IPS DF 6.9 (cell line): ENCODE data around the gene ARHGAP26.
"Not testable (repeated sequence)": the region's sequence is repeated elsewhere in the genome, so short reads cannot be mapped to it uniquely, and the experiment has no call there.

Experiments used
- DNase-seq: peaks from one replicate; pipeline ENCODE4 v3.0.0-alpha.2; 2013; ENCODE audit warnings: low read depth, low spot score
- H3K27ac ChIP-seq: one replicate; pipeline ENCODE4 v1.5.1; 2013; ENCODE audit warnings: low read length, control low read depth
- H3K27me3 ChIP-seq: 2 replicates; pipeline ENCODE4 v1.6.1; 2013; ENCODE audit warnings: mild to moderate bottlenecking, low read length; ENCODE audit not compliant: control insufficient read depth, insufficient read depth
- H3K36me3 ChIP-seq: 2 replicates; pipeline ENCODE4 v1.6.1; 2013; ENCODE audit warnings: low read length; ENCODE audit not compliant: control insufficient read depth, insufficient read depth
- H3K4me1 ChIP-seq: 2 replicates; pipeline ENCODE4 v1.6.1; 2013; ENCODE audit warnings: low read length; ENCODE audit not compliant: control insufficient read depth, insufficient read depth
- H3K4me3 ChIP-seq: 2 replicates; pipeline ENCODE4 v1.5.1; 2013; ENCODE audit warnings: mild to moderate bottlenecking, low read length
- H3K9me3 ChIP-seq: 2 replicates; pipeline ENCODE4 v1.6.1; 2013; ENCODE audit warnings: low read length, inconsistent platforms; ENCODE audit not compliant: control insufficient read depth, insufficient read depth
- WGBS: extraction: QIAGEN DNeasy Blood & Tissue Kit; methylation state at CpG from one replicate; pipeline ENCODE4 v1.1.7; 2013; ENCODE audit warnings: mixed read lengths, missing lambda C conversion rate; ENCODE audit not compliant: insufficient read length, insufficient coverage; 5-methylcytosine and 5-hydroxymethylcytosine counted together

ARHGAP26 gene

GRCh38 chr5:143201589-143201988, 431.4 kb downstream of the ARHGAP26 start:
- H3K4me3 ChIP-seq: no peak overlapping the region
- H3K27me3 ChIP-seq: no peaks in the 10 kb centered on the region
- no peaks in the 10 kb centered on the region for H3K36me3 ChIP-seq
- DNase-seq: no peak
- H3K27ac ChIP-seq: no peak overlapping the region
- no peaks in the 10 kb centered on the region for H3K4me1 ChIP-seq
- H3K9me3 ChIP-seq: no peaks in the 10 kb centered on the region
- no CpG with 5 or more reads among the region's 3 CpGs for WGBS

GRCh38 chr5:143203301-143203956, 433.3 kb downstream of the ARHGAP26 start:
- not testable (repeated sequence) for DNase-seq, H3K9me3 ChIP-seq
- no CpG with 5 or more reads among the region's 4 CpGs for WGBS

GRCh38 chr5:143204474-143205246, 434.5 kb downstream of the ARHGAP26 start:
- no peaks in the 10 kb centered on the region for H3K9me3 ChIP-seq
- H3K4me1 ChIP-seq: no peaks in the 10 kb centered on the region
- DNase-seq: no peak
- no peak overlapping the region for H3K4me3 ChIP-seq
- WGBS: no CpG with 5 or more reads among the region's 7 CpGs
- H3K27me3 ChIP-seq: no peaks in the 10 kb centered on the region
- H3K36me3 ChIP-seq: no peaks in the 10 kb centered on the region
- no peak overlapping the region for H3K27ac ChIP-seq

More at GRCh38 chr5:143203301-143203956, 433.3 kb downstream of the ARHGAP26 start:
- not testable (repeated sequence) for H3K4me3 ChIP-seq, H3K27me3 ChIP-seq, H3K36me3 ChIP-seq, H3K27ac ChIP-seq, H3K4me1 ChIP-seq

- Histone ChIP-seq H3K36me3 (no peaks in the 10 kb centered on the region), H3K4me3 (no peak overlapping the region), H3K27ac (no peak overlapping the region), H3K27me3 (no peaks in the 10 kb centered on the region), H3K4me1 (no peaks in the 10 kb centered on the region), H3K9me3 (no peaks in the 10 kb centered on the region)
- no peak for DNase-seq
- no CpG with 5 or more reads among the region's 3 CpGs for WGBS
These were observed 435.2 kb downstream of the ARHGAP26 start for GRCh38 chr5:143205386-143205785.

GRCh38 chr5:143205883-143206195, 435.7 kb downstream of the ARHGAP26 start:
- Histone ChIP-seq H3K27me3 (no peaks in the 10 kb centered on the region), H3K4me1 (no peaks in the 10 kb centered on the region), H3K27ac (no peak overlapping the region), H3K9me3 (no peaks in the 10 kb centered on the region), H3K36me3 (no peaks in the 10 kb centered on the region), H3K4me3 (no peak overlapping the region)
- WGBS: no CpG with 5 or more reads among the region's 3 CpGs
- DNase-seq: no peak

- Histone ChIP-seq H3K36me3 (no peaks in the 10 kb centered on the region), H3K4me3 (no peak overlapping the region), H3K27me3 (no peaks in the 10 kb centered on the region), H3K9me3 (no peaks in the 10 kb centered on the region), H3K4me1 (no peaks in the 10 kb centered on the region), H3K27ac (no peak overlapping the region)
- no CpG with 5 or more reads among the region's 19 CpGs for WGBS
- no peak for DNase-seq
These were observed 436.2 kb downstream of the ARHGAP26 start for GRCh38 chr5:143206196-143207053.

- Histone ChIP-seq H3K36me3 (no peaks in the 10 kb centered on the region), H3K9me3 (no peaks in the 10 kb centered on the region), H3K4me3 (no peak overlapping the region), H3K27ac (no peak overlapping the region), H3K27me3 (no peaks in the 10 kb centered on the region), H3K4me1 (no peaks in the 10 kb centered on the region)
- no peak for DNase-seq
- WGBS: no CpG with 5 or more reads among the region's 13 CpGs
These were observed 436.9 kb downstream of the ARHGAP26 start for GRCh38 chr5:143207058-143207457.

- H3K4me1 ChIP-seq: no peaks in the 10 kb centered on the region
- H3K27ac ChIP-seq: no peak overlapping the region
- no peak overlapping the region for H3K4me3 ChIP-seq
- no peaks in the 10 kb centered on the region for H3K36me3 ChIP-seq
- H3K9me3 ChIP-seq: no peaks in the 10 kb centered on the region
- H3K27me3 ChIP-seq: no peaks in the 10 kb centered on the region
- no CpG with 5 or more reads among the region's 13 CpGs for WGBS
- no peak for DNase-seq
These were observed 437.6 kb downstream of the ARHGAP26 start for GRCh38 chr5:143207563-143208364.

- H3K9me3 ChIP-seq: no peaks in the 10 kb centered on the region
- H3K27me3 ChIP-seq: no peaks in the 10 kb centered on the region
- DNase-seq: no peak
- no peaks in the 10 kb centered on the region for H3K36me3 ChIP-seq
- WGBS: no CpG with 5 or more reads among the region's 2 CpGs
- H3K4me3 ChIP-seq: no peak overlapping the region
- H3K4me1 ChIP-seq: peaks cover 2% of the 10 kb centered on the region
- H3K27ac ChIP-seq: no peak overlapping the region
These were observed 438.1 kb downstream of the ARHGAP26 start for GRCh38 chr5:143208365-143208641.
